ENCODE results near the gene NDUFA13. TPM values are rescaled to one million over a fixed set of nuclear protein-coding genes. Genes with fewer than 3 reads are reported as not detected.

Gene NDUFA13
- polyA plus RNA-seq, 1 of the 3 experiments (the other 2 are of a cell fraction), result 1,828 TPM

GRCh38 chr19:19530423-19530804 is 14.4 kb downstream of the NDUFA13 start:
- Histone ChIP-seq H3K9ac (no peak overlapping the region), H3K4me2 (no peak overlapping the region), H3K4me1 (ENCODE audit: control insufficient read depth in 1 of 2, insufficient read depth in 2 of 2, low read depth in 1 of 2, low read length in 1 of 2) (peaks cover 0 to 14% of the 10 kb centered on the region in 2 experiments; a peak in 1 of 4 replicates), H4K20me1 (ENCODE audit: insufficient read depth) (peaks cover 21% of the 10 kb centered on the region), H3K9me2 (no peaks in the 10 kb centered on the region), H3K27me3 (ENCODE audit: insufficient read depth) (no peaks in the 10 kb centered on the region), H3K9me3 (no peaks in the 10 kb centered on the region), H3K79me2 (ENCODE audit: insufficient read depth) (peaks cover 3% of the 10 kb centered on the region; the same call in 1 of the 2 replicates), H3K4me3 (ENCODE audit: low read depth in 2 of 2, low read length in 1 of 2) (no peak overlapping the region), H3K36me3 (replicated peaks in 1 of 2; ENCODE audit: control insufficient read depth in 1 of 2, insufficient read depth in 2 of 2, low read length in 1 of 2) (peaks cover 5 to 12% of the 10 kb centered on the region in 2 experiments), H2AFZ (ENCODE audit: low read depth) (no peak overlapping the region), H3F3A (replicated peaks; ENCODE audit: insufficient read depth) (peaks cover 14% of the 10 kb centered on the region), H3K27ac (ENCODE audit: low read depth in 2 of 2, low read length in 1 of 2) (no peak overlapping the region)
- CTCF ChIA-PET, result interaction anchor here (1.2 to 15.3 kb wide), 6 partner anchors 14 to 187 kb away, joined by 3 to 258 read pairs (median 28); partner anchors contain the start of genes GMIP, NDUFA13 and TSSK6
- 89% methylated on average over 8 of the region's 9 CpGs for WGBS (ENCODE audit: low lambda C conversion rate)
- POLR2A ChIA-PET, result no interaction called here
- TF ChIP-seq CHD2 (IDR thresholded peaks at IDR 0.05; ENCODE audit: low read length, partially characterized antibody), result no peak
- no peak for TF ChIP-seq MXI1 (IDR thresholded peaks at IDR 0.05; ENCODE audit: low read depth, low read length)
- TF ChIP-seq FOXM1 (IDR thresholded peaks at IDR 0.05; ENCODE audit: low read depth), result no peak
- no peak for TF ChIP-seq ZBTB33 (IDR thresholded peaks at IDR 0.05; ENCODE audit: borderline replicate concordance, low read depth)
- TF ChIP-seq YY1 (IDR thresholded peaks at IDR 0.05; ENCODE audit: low read depth), result no peak
- TF ChIP-seq SIN3A (IDR thresholded peaks at IDR 0.05; ENCODE audit: borderline replicate concordance, low read depth, low read length), result no peak
- TF ChIP-seq GATA2 (CRISPR knock-in tag; IDR thresholded peaks at IDR 0.05), result no peak
- TF ChIP-seq EP300 (IDR thresholded peaks at IDR 0.05; ENCODE audit: borderline replicate concordance in 1 of 2, low read depth in 1 of 2, low read length in 1 of 2), result no peak
- TF ChIP-seq EZH2phosphoT487 (IDR thresholded peaks at IDR 0.05; ENCODE audit: borderline replicate concordance, low read depth), result no peak
- TF ChIP-seq GABPA (IDR thresholded peaks at IDR 0.05; ENCODE audit: low read depth), result no peak
- TF ChIP-seq FOXJ3 (CRISPR knock-in tag; IDR thresholded peaks at IDR 0.05), result no peak
- TF ChIP-seq USF1 (IDR thresholded peaks at IDR 0.05; ENCODE audit: borderline replicate concordance, low read depth), result no peak
- no peak for TF ChIP-seq TEAD4 (IDR thresholded peaks at IDR 0.05; ENCODE audit: borderline replicate concordance, insufficient read depth)
- TF ChIP-seq REST (IDR thresholded peaks at IDR 0.05; ENCODE audit: low read depth, low read length), result no peak
- TF ChIP-seq MAX (IDR thresholded peaks at IDR 0.05; ENCODE audit: low read depth), result no peak
- no peak for TF ChIP-seq USF2 (IDR thresholded peaks at IDR 0.05; ENCODE audit: borderline replicate concordance, low read depth, low read length)
- no peak for TF ChIP-seq POLR2AphosphoS5 (IDR thresholded peaks at IDR 0.05; ENCODE audit: low read depth, low read length)
- TF ChIP-seq JUND (IDR thresholded peaks at IDR 0.05), result no peak
- DNase-seq, result no peak

Measured in SK-N-SH (cell line).